Kidney epithelial cell (primary cell): Measurements from ENCODE around the gene APAF1. TPM values are rescaled to one million over a fixed set of nuclear protein-coding genes. Genes with fewer than 3 reads are reported as not detected.

Source experiments
- DNase-seq: peaks from one replicate; pipeline ENCODE4 v3.0.0-alpha.2; 2010; ENCODE audit warnings: low read depth
- H3K27me3 ChIP-seq: 2 replicates; pipeline ENCODE4 v1.6.0; 2011; ENCODE audit warnings: low read length; ENCODE audit not compliant: control insufficient read depth, insufficient read depth
- H3K36me3 ChIP-seq: 2 replicates; pipeline ENCODE4 v1.5.1; 2011; ENCODE audit warnings: low read length; ENCODE audit not compliant: control insufficient read depth, insufficient read depth
- H3K4me3 ChIP-seq: 2 replicates; pipeline ENCODE4 v1.5.1; 2011; ENCODE audit warnings: low read depth, mild to moderate bottlenecking, control low read depth, low read length
- CTCF ChIP-seq: IDR thresholded peaks from 2 replicates; pipeline ENCODE4 v1.5.1; 2011; ENCODE audit warnings: mild to moderate bottlenecking, moderate library complexity, low read length, control low read depth, inconsistent platforms; ENCODE audit not compliant: insufficient read depth, poor library complexity, severe bottlenecking
- total RNA-seq: library from RNA; depleted of rRNA; stranded (reverse); fragments of >200 nt; gene quantifications from 2 replicates; pipeline ENCODE4 v1.2.3, GENCODE V29; 2015

The APAF1 gene
- total RNA-seq, 1 donor from 2014 or later = 15.7 TPM

- no peak for DNase-seq
- H3K36me3 ChIP-seq = peaks cover under 1% of the 10 kb centered on the region
- TF ChIP-seq CTCF = no peak
- no peak overlapping the region for H3K4me3 ChIP-seq
- H3K27me3 ChIP-seq = no peaks in the 10 kb centered on the region
Observed at GRCh38 chr12:98740751-98741150, 95.7 kb downstream of the APAF1 start.

- Histone ChIP-seq H3K36me3 (no peaks in the 10 kb centered on the region), H3K4me3 (no peak overlapping the region), H3K27me3 (peaks cover 4% of the 10 kb centered on the region)
- no peak for TF ChIP-seq CTCF
- no peak for DNase-seq
Observed at GRCh38 chr12:98741196-98741555, 96.1 kb downstream of the APAF1 start.

- Histone ChIP-seq H3K4me3 (no peak overlapping the region), H3K27me3 (peaks cover 5% of the 10 kb centered on the region), H3K36me3 (no peaks in the 10 kb centered on the region)
- DNase-seq = no peak
- no peak for TF ChIP-seq CTCF
Observed at GRCh38 chr12:98741556-98742265, 96.6 kb downstream of the APAF1 start.

- peak; percentile 66 for TF ChIP-seq CTCF
- no peak for DNase-seq
- Histone ChIP-seq H3K36me3 (no peaks in the 10 kb centered on the region), H3K27me3 (peaks cover 5% of the 10 kb centered on the region), H3K4me3 (no peak overlapping the region)
Observed at GRCh38 chr12:98743362-98743953, 98.4 kb downstream of the APAF1 start.

- H3K27me3 ChIP-seq = peaks cover 5% of the 10 kb centered on the region
- no peak for TF ChIP-seq CTCF
- H3K4me3 ChIP-seq = no peak overlapping the region
- DNase-seq = no peak
- no peaks in the 10 kb centered on the region for H3K36me3 ChIP-seq
Observed at GRCh38 chr12:98744680-98745079, 99.6 kb downstream of the APAF1 start.
